Activated CD4-positive, alpha-beta T cell treated with anti-CD3 and anti-CD28 coated beads, Interleukin-2, Interleukin-4, amounts not matched to agents 100 ng/mL and 50 ng/mL, durations not matched to agents 16 hours and 8 hours (primary cell): ENCODE results near the gene ENTPD8.
A peak's percentile ranks its signal among the peaks of the same experiment; 100 is the strongest.

Source experiments
- DNase-seq: peaks from one replicate; pipeline ENCODE4 v3.0.0-alpha.2; 2020; ENCODE audit warnings: low spot score

The ENTPD8 gene

DNA sequence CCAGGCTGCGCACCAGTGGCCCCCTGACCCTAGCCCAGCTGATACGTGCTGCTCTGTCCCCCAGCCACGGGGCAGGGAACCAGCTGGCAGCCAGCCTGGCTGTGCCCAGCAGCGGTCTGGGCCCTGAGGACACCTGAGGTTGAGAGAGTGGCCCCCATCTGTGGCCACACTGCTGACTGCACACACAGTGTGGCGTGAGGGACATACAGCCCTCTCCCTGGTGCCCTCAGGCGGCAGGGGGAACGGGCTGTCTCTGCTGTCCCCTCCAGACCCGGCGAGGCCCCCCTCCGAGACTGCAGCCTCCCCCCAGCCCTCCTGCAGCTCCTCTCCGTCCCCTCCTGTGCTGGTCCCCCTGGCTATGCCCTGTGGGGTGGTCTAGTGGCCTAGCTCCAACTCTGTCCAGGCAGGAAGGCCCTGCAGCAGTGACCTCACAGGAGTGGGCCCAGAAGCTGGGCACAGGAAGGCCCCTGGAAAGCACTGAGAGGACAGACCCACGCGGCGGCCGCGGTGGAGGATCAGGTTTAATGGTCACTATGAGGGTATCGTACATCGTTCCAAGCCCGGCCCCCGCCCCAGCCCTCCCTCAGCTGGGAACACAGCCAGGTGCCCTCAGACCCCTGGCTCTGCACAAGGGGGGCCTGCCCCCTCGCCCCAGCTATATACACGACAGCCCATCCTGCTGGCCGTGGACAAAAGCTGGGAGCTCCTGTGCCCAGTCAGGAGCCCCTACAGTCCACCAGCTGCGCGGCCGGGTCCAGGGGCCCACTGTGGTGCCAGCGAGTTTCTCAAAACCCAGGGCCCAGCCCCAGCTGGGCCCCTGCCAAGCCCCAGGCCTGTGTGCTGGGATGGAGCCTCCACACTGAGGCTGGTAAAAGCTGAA, 6.8 kb upstream of the ENTPD8 start:
- no peak for DNase-seq

DNA sequence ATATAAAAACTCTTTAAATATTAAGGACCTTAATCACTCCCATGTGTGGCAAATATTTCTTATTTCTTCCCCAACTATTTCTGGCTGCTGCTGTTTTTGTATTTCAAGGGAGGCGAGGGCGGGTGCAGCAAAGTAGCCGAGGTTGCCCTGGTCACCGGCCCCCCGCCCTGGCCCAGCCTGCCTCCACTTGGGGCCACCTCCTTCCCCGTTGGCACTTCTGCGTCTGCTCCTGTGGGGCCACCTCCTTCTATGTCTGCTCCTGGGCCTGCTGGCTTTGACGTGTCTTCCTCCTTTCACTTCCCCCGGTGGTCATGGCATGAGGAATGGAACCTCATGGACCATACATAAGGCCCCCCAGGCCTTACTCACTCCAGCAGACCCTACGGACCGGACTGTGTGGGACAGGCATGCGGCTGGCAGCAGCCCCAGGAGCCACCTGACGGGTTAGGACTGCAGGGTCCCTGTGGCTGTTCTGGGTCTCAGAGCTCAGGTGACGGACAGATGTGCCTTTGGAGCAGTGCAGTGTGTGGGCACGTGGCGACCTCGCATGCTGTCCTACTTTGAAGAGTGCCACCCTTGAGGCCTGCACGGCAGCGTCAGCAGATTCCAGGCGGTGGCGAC, 5.8 kb upstream of the ENTPD8 start:
- no peak for DNase-seq

GRCh38 chr9:137445930-137446431, 4.8 kb upstream of the ENTPD8 start:
- DNase-seq = no peak

GRCh38 chr9:137445275-137445807, 4.2 kb upstream of the ENTPD8 start:
- DNase-seq = peak; percentile 87

DNA sequence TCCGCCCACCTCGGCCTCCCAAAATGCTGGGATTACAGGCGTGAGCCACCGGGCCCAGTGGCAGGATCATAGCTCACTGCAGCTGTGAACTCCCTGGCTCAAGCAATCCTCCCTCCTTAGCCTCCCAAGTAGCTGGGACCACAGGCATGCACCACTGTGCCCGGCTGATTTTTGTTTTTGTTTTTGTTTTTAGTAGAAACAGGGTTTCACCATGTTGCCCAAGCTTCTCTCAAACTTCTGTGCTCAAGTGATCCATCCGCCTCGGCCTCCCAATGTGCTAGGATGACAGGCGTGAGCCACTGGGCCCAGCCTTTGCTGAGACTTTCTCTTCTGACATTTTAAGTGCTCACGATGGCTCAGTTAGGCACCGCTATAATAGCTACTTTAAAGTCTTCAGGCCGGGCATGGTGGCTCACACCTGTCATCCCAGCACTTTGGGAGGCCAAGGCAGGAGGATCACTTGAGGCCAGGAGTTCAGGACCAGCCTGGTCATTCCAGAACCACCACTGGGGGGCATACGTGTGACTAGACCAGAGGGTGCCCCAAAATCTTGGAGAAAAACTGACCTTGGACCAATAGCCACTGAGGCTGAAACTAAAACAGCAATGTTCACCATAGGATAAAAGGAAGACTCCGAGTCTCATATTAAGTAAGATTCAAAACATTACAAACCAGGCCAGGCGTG, 3.1 kb upstream of the ENTPD8 start:
- no peak for DNase-seq

DNA sequence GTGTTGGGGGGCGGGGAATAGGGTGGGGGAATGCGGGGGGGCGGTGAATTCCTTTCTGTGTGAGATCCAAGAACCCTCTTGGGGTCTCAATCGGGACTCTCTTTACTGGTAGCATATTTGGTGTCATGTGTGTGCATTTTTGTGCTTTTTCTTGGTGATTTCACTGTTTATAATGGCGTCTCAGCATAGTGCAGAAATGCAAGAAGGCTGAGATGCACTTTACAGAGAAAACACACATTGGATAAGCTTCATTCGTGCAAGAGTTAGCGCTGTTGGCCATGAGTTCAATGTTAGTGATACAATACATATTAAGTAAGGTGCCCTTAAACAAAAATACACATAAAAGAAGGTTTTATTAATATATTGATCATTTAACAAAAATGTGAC, 771 bp upstream of the ENTPD8 start:
- DNase-seq = no peak

GRCh38 chr9:137439158-137439714, 1.9 kb downstream of the ENTPD8 start:
- no peak for DNase-seq

DNA sequence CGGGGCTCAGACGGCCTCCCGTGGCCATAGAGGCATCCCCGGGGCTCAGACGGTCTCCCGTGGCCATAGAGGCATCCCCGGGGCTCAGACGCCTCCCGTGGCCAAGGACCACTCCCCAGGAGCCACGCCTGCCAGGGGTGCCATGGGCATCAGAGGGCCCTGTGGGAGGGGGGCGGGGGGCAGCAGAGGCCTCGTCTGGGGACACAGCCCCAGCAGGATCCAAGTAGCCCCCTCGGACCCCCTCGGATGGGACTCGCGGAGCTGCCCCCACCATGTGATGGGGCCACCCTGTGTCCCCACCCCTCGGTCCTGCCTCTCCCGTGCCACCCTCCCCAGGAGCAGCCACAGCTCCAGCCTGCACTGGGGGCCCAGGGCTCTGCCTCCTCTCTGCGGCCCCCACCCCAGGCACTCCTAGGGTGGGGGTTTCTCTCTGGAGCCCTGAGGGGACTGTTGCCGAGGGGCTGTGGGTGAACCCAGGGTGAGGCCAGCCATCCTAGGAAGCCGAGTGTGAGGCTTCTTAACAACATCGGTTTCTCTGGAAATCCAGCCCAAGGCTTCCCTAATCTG, 2.5 kb downstream of the ENTPD8 start:
- no peak for DNase-seq

DNA sequence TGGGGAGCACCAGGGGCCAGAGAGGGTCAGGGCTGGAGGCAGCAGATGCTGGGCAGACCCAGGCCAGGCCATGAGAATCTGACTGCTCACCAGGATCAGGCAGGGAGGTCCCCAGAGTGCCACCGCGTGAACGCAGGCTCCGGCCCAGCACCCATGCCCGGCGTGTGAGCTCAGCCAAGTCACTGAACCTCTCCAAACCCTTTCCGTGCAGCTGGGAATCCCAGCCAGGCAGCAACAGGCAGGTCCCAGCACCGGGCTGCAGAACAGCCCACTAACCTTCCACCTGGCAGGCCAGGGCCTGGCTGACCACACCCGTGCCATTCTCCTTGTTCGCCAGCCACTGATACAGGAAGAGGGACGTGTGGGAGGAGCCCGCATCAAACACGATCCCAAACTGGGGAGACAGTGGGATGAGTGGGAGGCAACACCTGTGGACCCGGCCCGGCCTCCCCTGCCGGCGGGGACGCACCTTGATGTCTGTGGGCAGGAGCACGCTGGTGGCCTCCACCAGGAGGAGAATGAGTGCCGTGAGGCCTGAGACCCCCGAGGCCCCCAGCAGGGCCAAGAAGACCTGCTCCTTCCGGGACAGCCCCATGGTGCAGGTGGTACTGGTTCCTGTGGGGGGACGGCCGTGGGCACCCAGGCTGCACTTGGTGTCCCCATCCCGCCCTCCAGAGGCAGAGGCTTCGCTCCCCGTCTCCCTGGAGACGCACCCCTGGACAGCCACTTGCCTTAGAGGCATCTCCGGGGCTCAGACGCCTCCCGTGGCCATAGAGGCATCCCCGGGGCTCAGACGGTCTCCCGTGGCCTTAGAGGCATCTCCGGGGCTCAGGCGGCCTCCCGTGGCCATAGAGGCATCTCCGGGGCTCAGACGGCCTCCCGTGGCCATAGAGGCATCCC, 3.2 kb downstream of the ENTPD8 start:
- DNase-seq = no peak

DNA sequence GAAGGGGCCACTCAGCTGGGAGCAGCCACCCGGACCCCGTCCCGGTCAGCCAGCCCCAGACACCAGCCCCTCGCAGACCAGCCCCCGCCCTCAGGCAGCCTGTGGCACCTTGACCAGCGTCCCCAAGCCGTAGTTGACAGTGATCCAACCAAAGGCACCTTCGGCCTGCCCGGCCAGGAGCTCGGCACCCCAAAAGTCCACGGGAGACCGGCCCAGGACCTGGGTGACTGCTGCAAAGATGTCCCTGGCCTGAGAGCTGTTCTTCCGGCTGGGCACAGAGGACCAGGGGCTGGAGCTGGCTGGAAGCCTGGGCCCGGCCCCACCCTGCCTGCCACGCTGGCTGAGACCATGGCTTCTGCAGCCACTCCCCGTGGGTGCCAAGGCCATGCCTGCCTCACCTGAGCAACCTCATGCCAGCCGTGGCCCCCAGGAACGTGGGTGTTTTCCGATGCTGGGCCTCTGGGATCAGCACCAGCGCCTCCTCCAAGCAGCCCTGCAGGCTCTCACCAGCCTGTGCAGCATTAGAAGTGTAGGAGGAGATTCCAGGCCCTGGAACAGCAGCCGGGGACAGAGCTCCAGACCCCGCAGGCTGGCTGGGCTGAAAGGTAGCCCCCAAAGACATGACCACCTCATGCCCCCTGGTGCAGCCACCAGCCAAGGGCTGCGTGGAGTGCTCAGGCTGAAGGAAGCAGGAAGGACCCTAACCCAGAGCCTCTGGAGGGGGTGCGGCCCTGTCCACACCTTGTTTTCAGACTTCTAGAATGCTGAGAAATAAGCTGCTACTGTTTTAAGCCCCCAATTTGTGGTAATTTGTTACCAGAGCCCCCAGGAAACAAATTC, 4.2 kb downstream of the ENTPD8 start:
- no peak for DNase-seq

- no peak for DNase-seq
These were observed 5.0 kb downstream of the ENTPD8 start for GRCh38 chr9:137435980-137436760.

DNA sequence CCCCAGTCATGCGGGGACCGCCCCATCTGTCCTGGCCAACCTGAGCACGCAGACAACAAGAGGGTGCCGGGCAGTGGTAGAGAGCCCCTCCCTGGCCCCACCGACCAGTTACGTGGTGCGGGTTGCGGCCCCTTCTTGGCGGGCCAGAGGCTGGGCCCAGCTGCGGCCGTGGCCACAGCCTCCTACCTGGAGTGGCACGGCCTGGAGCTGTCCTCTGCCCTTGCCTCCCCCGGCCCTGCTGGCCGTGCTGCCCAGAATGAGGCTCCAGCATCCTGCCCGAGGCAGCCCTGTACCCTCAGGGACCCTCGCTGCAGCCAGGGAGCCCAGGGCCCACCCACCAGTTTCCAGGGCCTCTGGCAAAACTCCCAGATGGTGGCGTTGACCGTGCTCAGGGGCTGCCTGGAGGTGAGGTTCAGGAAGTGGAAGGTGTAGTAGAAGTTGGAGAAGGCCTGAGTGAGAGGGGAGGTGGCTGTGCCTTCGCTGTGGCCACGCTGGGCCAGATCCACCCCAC, 5.7 kb downstream of the ENTPD8 start:
- DNase-seq = no peak

GRCh38 chr9:137434498-137435380, 6.4 kb downstream of the ENTPD8 start:
- no peak for DNase-seq

- DNase-seq = no peak
These were observed 7.2 kb downstream of the ENTPD8 start for GRCh38 chr9:137433916-137434431.

- DNase-seq = no peak
These were observed 7.7 kb downstream of the ENTPD8 start for GRCh38 chr9:137433349-137433915.

- no peak for DNase-seq
These were observed 8.3 kb downstream of the ENTPD8 start for GRCh38 chr9:137432687-137433348.
